ENCODE data around the gene OPN4.

GRCh38 chr10:86646933-86647332 lies 7.4 kb upstream of the OPN4 start:
- TF ChIP-seq CTCF (IDR thresholded peaks at IDR 0.05) (no peak), EP300 (IDR thresholded peaks at IDR 0.05) (no peak)

All from ovary (tissue), 3 donors.